Endothelial cell of umbilical vein (primary cell): ENCODE measurements around the gene CFAP70. TPM values are rescaled to one million over a fixed set of nuclear protein-coding genes. Genes with fewer than 3 reads are reported as not detected.

ENCODE experiments used
- BruUV-seq: library from RNA; stranded (reverse); fragments of 400-500 nt; replicated peaks from 2 replicates; lab custom pipeline; 2021; lab: Mats Ljungman, UMichigan
- CTCF ChIA-PET: fragments of 300-600, 350-600 bp; sonication (Branson Sonifier 250); formaldehyde crosslinking; loops from one replicate; lab custom pipeline; 2021; ENCODE audit warnings: antibody characterized with exemption, inconsistent platforms; lab: Charles Lee
- POLR2A ChIA-PET: fragments of 300-600, 350-600 bp; sonication (Branson Sonifier 250); formaldehyde crosslinking; loops from one replicate; lab custom pipeline; 2021; ENCODE audit warnings: antibody characterized with exemption, inconsistent platforms; lab: Charles Lee
- DNase-seq: peaks from one replicate; pipeline ENCODE4 v3.0.0-alpha.2; 2011; ENCODE audit warnings: low read depth, low spot score
- FAIRE-seq: peaks from 2 replicates; lab custom pipeline; 2011; peaks lifted over from hg19 to GRCh38; lab: Jason Lieb, UNC
- H2AFZ ChIP-seq: 2 replicates; pipeline ENCODE4 v1.6.0; 2012; ENCODE audit warnings: low read depth, low read length, control low read depth, inconsistent platforms
- H3K27ac ChIP-seq: 2 replicates; pipeline ENCODE4 v1.5.1; 2011; ENCODE audit warnings: low read depth, mild to moderate bottlenecking, control low read depth, low read length, moderate library complexity; ENCODE audit not compliant: insufficient read depth
- H3K27me3 ChIP-seq, 2 experiments: 2 replicates each; pipeline versions ENCODE4 v1.6.0 to v1.6.1; 2011; ENCODE audit warnings: low read length in 2 of 2, mixed read lengths in 1 of 2; ENCODE audit not compliant: control insufficient read depth in 2 of 2, insufficient read depth in 2 of 2
- H3K36me3 ChIP-seq, 2 experiments: 2 replicates in 1 of 2; 3 replicates in 1 of 2; pipeline ENCODE4 v1.5.1; 2011; ENCODE audit warnings: low read length in 2 of 2, mild to moderate bottlenecking in 1 of 2, moderate library complexity in 1 of 2; ENCODE audit not compliant: control insufficient read depth in 2 of 2, insufficient read depth in 2 of 2; ENCODE audit errors: extremely low read depth in 1 of 2
- H3K4me1 ChIP-seq: 3 replicates; pipeline ENCODE4 v1.5.1; 2011; ENCODE audit warnings: mild to moderate bottlenecking, low read length; ENCODE audit not compliant: control insufficient read depth, insufficient read depth; ENCODE audit errors: extremely low read depth
- H3K4me2 ChIP-seq: 2 replicates; pipeline ENCODE4 v1.6.1; 2011; ENCODE audit warnings: low read length, control low read depth, mixed read lengths; ENCODE audit not compliant: insufficient read depth
- H3K4me3 ChIP-seq, 3 experiments: fragments of 200-600 bp in 1 of 3; sonication (generic), shearing (Covaris generic) in 1 of 3; replicated peaks in 1 of 3; 2 replicates each; pipeline ENCODE4 v1.5.1; 2011 to 2016; ENCODE audit warnings: control low read depth in 3 of 3, low read length in 3 of 3, mild to moderate bottlenecking in 2 of 3, inconsistent platforms in 1 of 3, low read depth in 1 of 3, moderate library complexity in 1 of 3; ENCODE audit not compliant: insufficient read depth in 1 of 3
- H3K79me2 ChIP-seq: 2 replicates; pipeline ENCODE4 v1.6.0; 2012; ENCODE audit warnings: low read length, inconsistent platforms; ENCODE audit not compliant: control insufficient read depth, insufficient read depth
- H3K9ac ChIP-seq: replicated peaks from 2 replicates; pipeline ENCODE3; 2011; ENCODE audit warnings: low read length, control low read depth; ENCODE audit not compliant: insufficient read depth; ENCODE audit errors: extremely low read depth
- H3K9me1 ChIP-seq: replicated peaks from 3 replicates; pipeline ENCODE4 v1.6.0; 2011; ENCODE audit warnings: mild to moderate bottlenecking, low read length; ENCODE audit not compliant: control insufficient read depth, insufficient read depth; ENCODE audit errors: extremely low read depth
- H3K9me3 ChIP-seq: replicated peaks from 2 replicates; pipeline ENCODE4 v1.5.1; 2012; ENCODE audit warnings: low read length, inconsistent platforms; ENCODE audit not compliant: control insufficient read depth, insufficient read depth
- H4K20me1 ChIP-seq: replicated peaks from 2 replicates; pipeline ENCODE3; 2011; ENCODE audit warnings: mild to moderate bottlenecking, low read length; ENCODE audit not compliant: control insufficient read depth, insufficient read depth; ENCODE audit errors: extremely low read depth
- CTCF ChIP-seq, 2 donors: IDR thresholded peaks; 1 replicate in 1 of 2; 2 replicates in 1 of 2; pipeline ENCODE4 v1.5.1; 2011; ENCODE audit warnings: low read length in 2 of 2, mild to moderate bottlenecking in 2 of 2, moderate library complexity in 2 of 2, control low read depth in 1 of 2, inconsistent platforms in 1 of 2, low read depth in 1 of 2; ENCODE audit not compliant: insufficient read depth in 1 of 2; ENCODE audit errors: extremely low read depth in 1 of 2
- EZH2 ChIP-seq: IDR thresholded peaks from 2 replicates; pipeline ENCODE4 v1.6.1; 2012; ENCODE audit warnings: borderline replicate concordance, low read depth, mild to moderate bottlenecking, moderate library complexity, low read length, inconsistent platforms; ENCODE audit not compliant: severe bottlenecking
- FOS ChIP-seq: IDR thresholded peaks from 2 replicates; pipeline ENCODE4 v1.6.1; 2011; ENCODE audit warnings: mild to moderate bottlenecking, low read length, moderate library complexity, borderline replicate concordance; ENCODE audit not compliant: insufficient read depth
- GATA2 ChIP-seq: IDR thresholded peaks from 2 replicates; pipeline ENCODE4 v1.7.0; 2011; ENCODE audit warnings: low read depth, mild to moderate bottlenecking, moderate library complexity, mixed read lengths, low read length; ENCODE audit not compliant: insufficient read length, insufficient read depth
- JUN ChIP-seq: IDR thresholded peaks from 2 replicates; pipeline ENCODE4 v1.6.1; 2011; ENCODE audit warnings: borderline replicate concordance, low read depth; ENCODE audit not compliant: insufficient read length, insufficient read depth
- MAX ChIP-seq: IDR thresholded peaks from 2 replicates; pipeline ENCODE4 v1.6.1; 2011; ENCODE audit not compliant: insufficient read depth, insufficient read length
- MYC ChIP-seq: IDR thresholded peaks from one replicate; pipeline ENCODE4 v1.6.1; 2011; ENCODE audit warnings: mild to moderate bottlenecking, low read depth, low read length
- POLR2A ChIP-seq: IDR thresholded peaks from 2 replicates; pipeline ENCODE4 v1.6.1; 2012; ENCODE audit warnings: low read depth, mild to moderate bottlenecking, control low read depth, low read length
- POLR2AphosphoS5 ChIP-seq: IDR thresholded peaks from 2 replicates; pipeline ENCODE4 v1.6.1; 2012; ENCODE audit warnings: low read depth, mild to moderate bottlenecking, control low read depth, low read length, moderate library complexity; ENCODE audit not compliant: insufficient read depth
- dilution Hi-C: fragments of 300-500 bp; cut with MboI; formaldehyde crosslinking; loops from one replicate; pipeline ENCODE4 v1.15.0; 2019; ENCODE audit warnings: low sequenced_read_pairs; ENCODE audit not compliant: extremely low pct_ligation_motif_present
- intact Hi-C: fragments of 100-400 bp; cut with micrococcal nuclease; formaldehyde crosslinking; loops from one replicate; pipeline ENCODE4 v1.10.0; 2022
- polyA plus RNA-seq, 4 experiments: library from polyadenylated mRNA; depleted of rRNA in 3 of 4; stranded (reverse) in 3 of 4; unstranded in 1 of 4; fragments of >200 nt; gene quantifications; 2 replicates each; pipeline versions ENCODE4 v1.2.1 to v1.2.3, GENCODE V29; 2011 to 2012; ENCODE audit warnings: missing spikeins in 1 of 4
- total RNA-seq: library from RNA; stranded (reverse); gene quantifications from 2 replicates; pipeline ENCODE4 v1.2.3, GENCODE V29; 2021

The CFAP70 gene
- total and polyA plus RNA-seq, 2 donors (not counting 3 experiments of a cell fraction or from before 2014, with no cell fraction given), result 0.19 to 0.27 TPM

GRCh38 chr10:73248259-73248724, 110.4 kb downstream of the CFAP70 start:
- DNase-seq (no peak), FAIRE-seq (no peak)
- Histone ChIP-seq H3K79me2 (peaks cover 59% of the 10 kb centered on the region), H2AFZ (no peak overlapping the region), H3K4me3 (no peak overlapping the region), H3K27me3 (no peaks in the 10 kb centered on the region), H3K4me1 (peaks cover 39% of the 10 kb centered on the region), H3K4me2 (no peak overlapping the region), H3K9me3 (no peaks in the 10 kb centered on the region), H4K20me1 (no peaks in the 10 kb centered on the region), H3K27ac (no peak overlapping the region), H3K9me1 (no peaks in the 10 kb centered on the region), H3K36me3 (peaks cover 6 to 7% of the 10 kb centered on the region in 2 experiments), H3K9ac (no peak overlapping the region)
- CTCF ChIA-PET, result interaction anchor here (2.4 kb wide), 1 partner anchor 15 kb away, joined by 16 read pairs; no protein-coding TSS in a partner anchor
- no peak for TF ChIP-seq GATA2
- no peak for TF ChIP-seq POLR2AphosphoS5
- TF ChIP-seq POLR2A, result no peak
- no peak for TF ChIP-seq JUN
- TF ChIP-seq FOS, result no peak
- no peak for TF ChIP-seq EZH2
- TF ChIP-seq MYC, result no peak
- TF ChIP-seq CTCF (IDR thresholded peaks at IDR 0.05; ENCODE audit: extremely low read depth in 1 of 2, insufficient read depth in 1 of 2, low read depth in 1 of 2, low read length in 2 of 2), result no peak
- TF ChIP-seq MAX, result no peak
- intact Hi-C loops, result no loop called here
- BruUV-seq, result no TSS peak
- dilution Hi-C loops, result no loop called here
- POLR2A ChIA-PET, result no interaction called here
